HG03045 (cell line): ENCODE results near the gene RNF207.

Experiments used
- ATAC-seq: cut with Tn5 transposase; IDR thresholded peaks from one replicate; pipeline ENCODE4 v1.9.1; 2021; ENCODE audit warnings: mild to moderate bottlenecking, moderate library complexity; ENCODE audit not compliant: unreplicated experiment

Gene RNF207

GRCh38 chr1:6205849-6206519 is at the start of gene RNF207:
TSS of gene RNF207 (plus strand) at chr1:6206119. CDS start at chr1:6206536, 417 bp downstream.
- peak; percentile 60 for ATAC-seq

GRCh38 chr1:6157132-6157527 is 48.8 kb upstream of the RNF207 start:
- ATAC-seq: no peak

GRCh38 chr1:6157528-6158174 is 48.3 kb upstream of the RNF207 start:
- no peak for ATAC-seq

DNA sequence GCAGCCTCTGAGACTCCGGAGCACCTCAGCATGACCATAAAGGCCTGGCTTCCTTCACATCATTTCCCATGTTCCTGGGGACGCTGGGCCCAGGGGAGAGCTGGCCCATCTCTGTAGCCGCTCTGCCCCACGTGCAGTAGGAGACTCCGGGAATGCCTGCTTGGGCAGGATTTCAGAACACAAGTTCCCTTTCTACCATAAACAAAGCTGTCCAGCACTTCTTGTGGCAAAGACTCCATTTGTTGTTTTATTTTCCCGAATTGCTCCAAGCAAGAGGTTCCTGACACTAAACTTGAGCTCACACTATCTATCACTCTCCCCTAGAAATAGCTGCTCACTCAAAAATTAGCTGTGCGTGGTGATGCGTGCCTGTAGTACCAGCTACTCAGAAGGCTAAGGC is 47.7 kb upstream of the RNF207 start:
- ATAC-seq: no peak

- ATAC-seq: no peak
Observed at GRCh38 chr1:6162341-6162740, 43.6 kb upstream of the RNF207 start.

GRCh38 chr1:6162773-6163172 is 43.1 kb upstream of the RNF207 start:
- no peak for ATAC-seq

DNA sequence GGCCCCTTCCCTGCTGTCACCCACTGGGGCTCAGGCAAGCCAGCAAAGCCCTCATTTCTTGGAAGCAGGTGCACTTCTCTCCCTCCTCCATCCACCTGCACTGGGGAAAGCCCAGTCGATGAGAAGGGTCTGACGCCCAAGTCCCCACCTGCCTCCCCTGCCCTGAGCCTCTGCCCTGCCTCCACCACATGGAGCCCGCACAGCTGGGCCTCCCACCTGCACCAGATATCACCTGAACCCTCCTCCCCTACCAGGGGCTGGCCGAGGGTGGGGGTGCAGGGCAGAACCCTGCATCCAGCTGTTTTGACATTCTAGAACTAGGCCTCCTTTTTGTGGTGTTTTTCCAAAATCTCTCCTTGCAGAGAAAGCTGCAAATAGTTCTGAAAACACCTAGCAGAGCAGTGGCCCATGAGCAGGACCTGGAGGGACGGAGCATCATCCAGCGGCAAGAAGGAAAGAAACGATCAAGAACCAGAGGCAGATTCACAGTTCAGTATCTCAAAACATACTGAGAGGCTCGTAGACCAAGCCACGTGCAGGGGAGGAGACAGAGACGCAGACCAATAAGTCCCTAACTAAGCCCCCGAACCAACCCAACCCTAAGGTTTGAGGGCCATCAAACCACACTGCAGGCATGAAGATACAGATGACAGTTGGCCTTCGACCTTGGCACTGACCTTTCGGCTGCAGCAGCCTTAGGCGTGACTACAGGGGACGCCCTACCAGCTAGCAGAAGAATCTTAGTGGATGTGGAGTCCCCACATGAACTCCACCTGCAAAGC is 42.5 kb upstream of the RNF207 start:
- no peak for ATAC-seq

GRCh38 chr1:6163973-6164617 is 41.8 kb upstream of the RNF207 start:
- ATAC-seq: no peak

GRCh38 chr1:6165027-6165426 is 40.9 kb upstream of the RNF207 start:
- ATAC-seq: no peak

- ATAC-seq: no peak
Observed at GRCh38 chr1:6165441-6165985, 40.4 kb upstream of the RNF207 start.

DNA sequence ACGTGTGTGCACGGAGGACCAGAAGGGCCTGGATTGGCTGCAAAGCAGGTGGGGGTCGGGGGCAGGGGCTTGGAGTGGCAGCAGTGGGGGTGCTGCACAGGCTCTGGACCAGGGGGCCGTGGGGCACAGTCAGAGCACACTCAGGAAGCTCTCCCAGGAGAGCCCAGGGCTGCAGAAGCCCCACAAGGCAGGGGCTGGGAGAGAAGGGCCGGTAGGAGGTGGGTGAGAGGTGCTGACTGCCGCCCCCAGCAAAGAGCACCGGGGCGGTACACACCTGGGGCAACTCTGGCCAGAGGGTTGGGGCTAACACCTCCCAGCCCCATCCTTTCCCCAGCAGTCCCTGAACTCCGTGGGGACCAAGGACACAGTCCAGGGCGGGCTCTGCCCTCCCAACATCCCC is 39.7 kb upstream of the RNF207 start:
- ATAC-seq: no peak

GRCh38 chr1:6166655-6167390 is 39.1 kb upstream of the RNF207 start:
- ATAC-seq: no peak

- no peak for ATAC-seq
Observed at GRCh38 chr1:6167391-6168303, 38.3 kb upstream of the RNF207 start.

- no peak for ATAC-seq
Observed at GRCh38 chr1:6168947-6169586, 36.9 kb upstream of the RNF207 start.

GRCh38 chr1:6170116-6170741 is 35.7 kb upstream of the RNF207 start:
- no peak for ATAC-seq

GRCh38 chr1:6170742-6171201 is 35.1 kb upstream of the RNF207 start:
- ATAC-seq: no peak

- ATAC-seq: no peak
Observed at GRCh38 chr1:6171548-6172124, 34.3 kb upstream of the RNF207 start.

- ATAC-seq: no peak
Observed at GRCh38 chr1:6172549-6172948, 33.4 kb upstream of the RNF207 start.
